ENCODE data around the gene SGSM2.

DNA sequence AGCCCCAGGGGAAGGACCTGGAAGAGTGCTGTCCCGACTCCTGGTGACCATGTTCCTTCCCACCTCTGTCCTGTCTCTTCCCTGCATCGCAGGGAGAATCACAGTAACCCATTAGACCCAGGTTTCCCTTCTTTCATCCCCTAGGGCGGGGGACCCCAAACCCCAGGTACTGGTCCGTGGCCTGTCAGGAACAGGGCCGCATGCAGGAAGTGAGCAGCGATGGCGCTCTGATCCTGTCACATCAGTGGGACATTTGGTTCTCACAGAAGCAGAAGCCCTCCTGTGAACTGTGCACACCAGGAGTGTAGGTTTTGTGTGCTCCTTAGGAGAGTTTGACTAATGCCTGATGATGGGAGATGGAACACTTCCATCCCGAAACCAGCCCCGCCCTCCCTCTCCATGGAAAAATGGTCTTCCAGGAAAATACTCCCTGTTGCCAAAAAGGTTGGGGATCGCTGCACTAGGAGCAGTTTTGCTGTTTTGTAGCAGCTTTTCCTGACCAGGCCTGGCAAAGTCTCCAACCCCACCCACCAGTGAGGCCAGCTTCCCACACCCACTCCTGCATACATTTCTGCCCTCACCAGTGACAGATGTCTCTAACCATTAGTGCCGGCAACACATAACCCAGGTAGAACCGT lies 53.0 kb downstream of the SGSM2 start:
- TF ChIP-seq, protein P1, sequence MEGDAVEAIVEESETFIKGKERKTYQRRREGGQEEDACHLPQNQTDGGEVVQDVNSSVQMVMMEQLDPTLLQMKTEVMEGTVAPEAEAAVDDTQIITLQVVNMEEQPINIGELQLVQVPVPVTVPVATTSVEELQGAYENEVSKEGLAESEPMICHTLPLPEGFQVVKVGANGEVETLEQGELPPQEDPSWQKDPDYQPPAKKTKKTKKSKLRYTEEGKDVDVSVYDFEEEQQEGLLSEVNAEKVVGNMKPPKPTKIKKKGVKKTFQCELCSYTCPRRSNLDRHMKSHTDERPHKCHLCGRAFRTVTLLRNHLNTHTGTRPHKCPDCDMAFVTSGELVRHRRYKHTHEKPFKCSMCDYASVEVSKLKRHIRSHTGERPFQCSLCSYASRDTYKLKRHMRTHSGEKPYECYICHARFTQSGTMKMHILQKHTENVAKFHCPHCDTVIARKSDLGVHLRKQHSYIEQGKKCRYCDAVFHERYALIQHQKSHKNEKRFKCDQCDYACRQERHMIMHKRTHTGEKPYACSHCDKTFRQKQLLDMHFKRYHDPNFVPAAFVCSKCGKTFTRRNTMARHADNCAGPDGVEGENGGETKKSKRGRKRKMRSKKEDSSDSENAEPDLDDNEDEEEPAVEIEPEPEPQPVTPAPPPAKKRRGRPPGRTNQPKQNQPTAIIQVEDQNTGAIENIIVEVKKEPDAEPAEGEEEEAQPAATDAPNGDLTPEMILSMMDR (IDR thresholded peaks at IDR 0.05; ENCODE audit: low read depth, low read length, poor library complexity, severe bottlenecking) = no peak
- no peak for TF ChIP-seq EZH2phosphoT487 (IDR thresholded peaks at IDR 0.05; ENCODE audit: borderline replicate concordance, low read length)
